ENCODE measurements around the gene TEX14.
"Not testable (repeated sequence)": the region's sequence is repeated elsewhere in the genome, so short reads cannot be mapped to it uniquely, and the experiment has no call there.

The TEX14 gene

DNA sequence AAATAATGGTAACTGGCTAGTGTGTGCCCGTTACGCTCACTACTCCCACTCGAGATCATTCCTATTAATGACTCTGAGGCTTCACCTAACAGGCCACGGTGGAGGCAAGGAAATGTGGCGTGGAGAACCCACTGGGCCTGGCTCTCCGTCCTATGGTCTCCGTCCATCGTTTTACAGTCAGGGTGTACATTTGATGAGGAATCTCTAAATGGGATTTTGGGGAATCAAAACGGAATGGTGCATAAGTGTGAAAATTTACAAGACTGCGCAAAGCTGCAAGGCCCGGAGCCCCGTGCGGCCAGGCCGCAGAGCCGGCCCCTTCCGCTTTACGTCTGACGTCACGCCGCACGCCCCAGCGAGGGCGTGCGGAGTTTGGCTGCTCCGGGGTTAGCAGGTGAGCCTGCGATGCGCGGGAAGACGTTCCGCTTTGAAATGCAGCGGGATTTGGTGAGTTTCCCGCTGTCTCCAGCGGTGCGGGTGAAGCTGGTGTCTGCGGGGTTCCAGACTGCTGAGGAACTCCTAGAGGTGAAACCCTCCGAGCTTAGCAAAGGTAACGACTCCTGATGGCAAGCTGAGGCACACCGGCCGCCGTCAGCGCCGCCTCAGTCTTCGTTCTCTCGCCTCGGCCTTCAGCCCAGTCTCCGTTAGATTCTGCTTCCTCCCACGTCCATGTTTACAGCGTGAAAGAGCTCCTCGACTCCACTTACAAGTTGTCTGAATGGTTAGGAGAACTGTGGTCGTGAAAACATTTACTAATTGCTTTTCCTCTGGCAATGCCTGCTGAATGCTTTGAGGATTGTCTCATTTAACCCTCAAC lies 602 bp upstream of the TEX14 start, which contains the start of gene RAD51C:
TSS of gene RAD51C (plus strand) at position 364 of the 817 bp plus-strand sequence. CDS start at position 406, 42 bp downstream.
- DNase-seq (peak; percentile 92), ATAC-seq (peak; percentile 99)

DNA sequence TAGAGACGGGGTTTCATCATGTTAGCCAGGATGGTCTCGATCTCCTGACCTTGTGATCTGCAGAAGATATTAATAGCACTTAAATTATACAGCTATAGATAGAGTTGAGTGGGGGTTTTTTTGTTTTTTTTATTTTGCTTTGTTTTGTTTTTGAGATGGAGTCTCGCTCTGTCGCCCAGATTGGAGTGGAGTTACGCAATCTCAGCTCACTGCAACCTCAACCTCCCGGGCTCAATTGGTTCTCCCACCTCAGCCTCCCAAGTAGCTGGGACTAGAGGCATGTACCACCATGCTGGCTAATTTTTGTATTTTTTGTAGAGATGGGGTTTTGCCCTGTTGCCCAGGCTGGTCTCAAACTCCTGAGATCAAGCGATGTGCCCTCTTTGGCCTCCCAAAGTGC lies 1.8 kb downstream of the TEX14 start:
- DNase-seq, ATAC-seq: not testable (repeated sequence)

DNA sequence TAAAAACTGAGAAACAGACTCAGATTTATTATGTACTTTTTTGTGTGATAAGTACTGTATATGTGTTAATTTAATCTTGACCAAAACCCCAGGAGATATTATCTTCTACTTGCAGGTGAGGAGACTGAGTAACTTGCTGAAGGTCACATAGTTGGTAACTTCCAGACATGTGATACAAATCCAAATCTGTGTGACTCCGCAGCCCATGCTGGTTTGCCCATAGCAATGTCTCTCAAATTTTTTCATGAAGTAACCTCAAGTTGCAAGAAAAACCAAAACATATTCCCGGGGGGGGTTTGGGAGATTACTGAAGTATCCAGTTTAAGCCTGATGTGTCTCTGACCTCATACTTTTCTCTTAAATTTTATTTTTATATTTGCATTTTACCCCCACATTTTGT lies 3.3 kb downstream of the TEX14 start:
- no peak for DNase-seq
- ATAC-seq = no peak

DNA sequence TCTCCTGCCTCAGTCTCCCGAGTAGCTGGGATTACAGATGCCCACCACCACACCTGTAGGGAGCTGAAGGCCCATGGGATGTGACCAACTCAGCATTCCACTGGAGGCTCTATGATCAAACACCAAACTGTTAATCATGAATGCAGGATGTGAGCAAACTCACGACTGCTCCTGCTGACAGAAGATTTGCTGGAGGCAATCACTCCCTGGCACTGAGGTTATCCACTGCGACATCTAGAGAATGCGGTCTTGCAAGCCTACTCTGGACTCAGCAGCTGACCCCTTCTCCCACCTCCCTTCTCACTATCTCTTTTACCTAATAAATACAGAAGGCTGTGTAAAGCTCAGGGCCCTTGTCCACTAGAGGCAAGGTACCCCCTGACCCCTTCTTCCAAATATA lies 4.9 kb downstream of the TEX14 start:
- ATAC-seq = no peak
- DNase-seq = no peak

DNA sequence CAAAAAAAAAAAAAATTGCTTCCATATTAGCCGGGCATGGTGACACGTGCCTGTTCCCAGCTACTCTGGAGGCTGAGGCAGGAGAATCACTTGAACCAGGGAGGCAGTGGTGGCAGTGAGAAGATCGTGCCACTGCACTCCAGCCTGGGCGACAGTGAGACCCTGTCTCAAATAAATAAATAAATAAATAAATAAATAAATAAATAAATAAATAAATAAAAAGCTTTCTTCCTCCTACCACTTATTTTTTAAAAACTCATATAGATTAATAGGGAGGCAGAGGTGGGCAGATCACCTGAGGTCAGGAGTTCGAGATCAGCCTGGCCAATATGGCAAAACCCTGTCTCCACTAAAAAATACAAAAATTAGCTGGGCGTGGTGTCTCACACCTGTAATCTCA lies 7.4 kb downstream of the TEX14 start:
- not testable (repeated sequence) for DNase-seq, ATAC-seq

DNA sequence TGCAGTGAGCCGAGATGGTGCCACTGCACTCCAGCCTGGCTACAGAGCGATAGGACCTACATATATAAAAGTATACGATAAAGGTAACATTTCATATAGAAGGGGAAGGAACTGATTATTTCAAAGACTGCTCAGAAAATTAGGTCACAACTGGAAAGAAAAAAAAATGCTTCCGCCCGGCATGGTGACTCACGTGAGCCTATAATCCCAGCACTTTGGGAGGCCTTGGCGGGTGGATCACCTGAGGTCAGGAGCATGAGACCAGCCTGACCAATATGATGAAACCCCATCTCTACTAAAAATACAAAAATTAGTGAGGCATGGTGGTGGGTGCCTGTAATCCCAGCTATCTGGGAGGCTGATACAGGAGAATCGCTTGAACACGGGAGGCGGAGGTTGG lies 7.8 kb downstream of the TEX14 start:
- DNase-seq (no peak), ATAC-seq (no peak)

DNA sequence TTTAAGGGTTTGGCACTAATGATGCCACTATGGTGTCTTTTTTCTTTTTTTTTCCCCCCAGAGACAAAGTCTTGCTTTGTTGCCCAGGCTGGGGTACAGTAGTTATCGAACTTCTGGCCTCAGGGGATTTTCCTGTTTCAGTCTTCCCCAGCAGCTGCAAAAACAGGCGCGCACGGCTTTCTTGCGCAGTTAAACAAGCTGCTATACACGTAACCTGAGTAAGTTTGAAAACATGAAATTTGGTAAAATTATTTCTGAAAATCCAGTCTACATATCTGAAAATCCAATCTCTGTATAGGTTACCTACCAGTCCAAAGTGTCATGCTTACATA lies 11.8 kb downstream of the TEX14 start:
- ATAC-seq (no peak), DNase-seq (no peak)

DNA sequence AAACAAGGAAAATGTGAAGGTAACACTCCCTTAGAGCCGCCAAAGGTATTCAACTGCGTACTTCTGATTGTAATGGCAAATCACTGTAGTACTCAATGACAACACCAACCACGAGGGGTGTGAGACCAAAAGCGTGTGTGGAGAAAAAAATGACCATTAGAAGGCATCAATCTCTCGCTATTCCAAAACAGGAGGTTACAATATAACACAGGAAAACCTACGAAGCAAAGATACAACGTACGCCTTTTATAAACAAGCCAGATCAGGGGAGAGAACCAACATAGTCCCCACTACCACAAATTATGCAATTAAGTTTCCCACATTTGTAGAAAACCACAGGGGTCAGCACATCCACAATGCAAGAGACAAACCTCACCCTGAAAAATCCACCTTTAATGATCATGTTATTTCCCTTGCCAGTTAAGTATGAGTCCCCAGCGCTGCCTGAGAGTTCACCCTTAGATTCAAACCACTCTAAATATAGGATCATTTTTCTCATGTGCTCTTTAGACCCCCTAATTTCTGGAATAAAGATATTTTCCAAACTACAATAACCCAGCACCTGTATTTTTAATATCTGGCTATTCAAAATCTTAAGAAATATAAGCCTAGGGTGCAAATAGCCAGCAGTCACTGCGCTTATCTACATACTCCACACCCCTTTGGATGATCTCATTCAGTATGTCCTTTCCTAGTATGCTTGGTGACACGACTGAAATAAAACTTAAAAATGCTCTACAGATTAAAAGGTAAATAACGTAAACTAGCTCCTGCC lies 12.4 kb downstream of the TEX14 start:
- ATAC-seq = peak; percentile 55
- DNase-seq = no peak

DNA sequence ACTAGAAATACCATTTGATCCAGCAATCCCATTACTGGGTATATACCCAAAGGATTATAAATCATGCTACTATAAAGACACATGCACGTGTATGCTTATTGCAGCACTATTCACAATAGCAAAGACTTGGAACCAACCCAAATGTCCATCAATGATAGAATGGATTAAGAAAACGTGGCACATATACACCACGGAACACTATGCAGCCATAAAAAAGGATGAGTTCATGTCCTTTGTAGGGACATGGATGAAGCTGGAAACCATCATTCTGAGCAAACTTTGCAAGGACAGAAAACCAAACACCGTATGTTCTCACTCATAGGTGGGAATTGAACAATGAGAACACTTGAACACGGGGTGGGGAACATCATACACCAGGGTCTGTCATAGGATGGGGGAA lies 13.6 kb downstream of the TEX14 start:
- not testable (repeated sequence) for DNase-seq, ATAC-seq

DNA sequence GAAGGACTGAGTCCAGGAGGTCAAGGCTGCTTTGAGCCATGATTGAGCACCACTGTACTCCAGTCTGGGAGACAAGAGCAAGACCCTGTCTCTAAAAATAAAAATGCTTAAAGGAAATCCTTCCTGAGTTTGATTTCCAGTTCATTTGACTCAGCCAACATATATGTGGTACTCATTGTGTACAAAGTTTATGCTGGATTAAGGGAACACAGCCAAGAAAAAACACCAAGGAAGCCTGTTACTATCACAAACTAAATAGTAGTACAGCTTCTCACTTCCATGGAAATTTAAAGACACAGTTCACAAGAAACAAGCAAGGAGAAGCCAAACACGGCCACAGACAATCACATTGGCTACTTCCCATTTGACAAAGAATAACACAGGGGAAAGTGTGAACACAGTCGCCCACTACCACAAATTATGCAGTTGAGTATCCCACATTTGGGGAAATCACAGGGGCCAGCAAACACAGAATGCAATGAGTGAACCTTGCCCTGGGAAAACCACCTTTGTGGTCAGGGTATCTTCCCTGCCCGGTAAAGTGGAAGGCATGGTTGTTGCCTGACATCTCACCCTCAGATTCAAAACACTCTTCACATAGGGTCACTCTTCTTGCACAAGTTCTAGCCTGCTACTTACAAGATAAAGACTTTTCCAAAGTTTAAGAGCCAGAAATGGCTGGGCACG lies 14.5 kb downstream of the TEX14 start:
- ATAC-seq (peak; percentile 20), DNase-seq (no peak)

DNA sequence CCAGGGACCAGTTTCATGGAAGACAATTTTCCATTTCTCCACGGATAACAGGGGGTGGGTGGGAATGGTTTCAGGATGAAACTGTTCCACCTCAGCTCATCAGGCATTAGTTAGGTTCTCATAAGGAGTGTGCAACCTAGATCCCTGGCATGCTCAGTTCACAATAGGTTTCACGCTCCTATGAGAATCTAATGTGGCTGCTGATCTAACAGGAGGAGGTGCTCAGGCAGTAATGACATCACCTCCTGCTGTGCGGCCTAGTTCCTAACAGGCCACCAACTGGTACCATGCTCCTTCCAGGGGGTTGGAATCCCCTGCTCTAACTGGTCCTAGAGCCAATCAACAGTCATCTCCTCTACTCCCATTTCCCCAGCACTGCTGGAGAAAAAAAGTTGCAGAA lies 19.9 kb downstream of the TEX14 start:
- DNase-seq = no peak
- no peak for ATAC-seq

DNA sequence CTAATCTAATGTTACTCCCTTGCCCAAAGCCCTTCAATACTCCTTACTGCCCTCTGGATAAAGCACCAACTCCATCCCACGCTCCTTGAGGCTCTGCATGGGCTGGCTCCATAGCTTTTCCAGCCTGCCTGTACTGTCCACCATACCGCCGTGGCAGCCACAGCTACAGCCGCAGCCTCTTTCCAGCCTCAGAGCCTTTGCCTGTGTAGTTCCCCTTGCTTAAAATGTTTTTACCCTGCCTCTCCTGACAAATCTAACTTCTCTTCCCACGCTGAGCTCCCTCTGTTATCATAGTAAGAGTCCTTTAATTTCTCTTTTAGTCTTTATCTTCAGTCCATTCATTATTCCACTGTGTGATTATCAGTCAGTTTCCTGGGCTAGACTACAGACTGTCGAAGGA lies 22.0 kb downstream of the TEX14 start:
- ATAC-seq (no peak), DNase-seq (no peak)

DNA sequence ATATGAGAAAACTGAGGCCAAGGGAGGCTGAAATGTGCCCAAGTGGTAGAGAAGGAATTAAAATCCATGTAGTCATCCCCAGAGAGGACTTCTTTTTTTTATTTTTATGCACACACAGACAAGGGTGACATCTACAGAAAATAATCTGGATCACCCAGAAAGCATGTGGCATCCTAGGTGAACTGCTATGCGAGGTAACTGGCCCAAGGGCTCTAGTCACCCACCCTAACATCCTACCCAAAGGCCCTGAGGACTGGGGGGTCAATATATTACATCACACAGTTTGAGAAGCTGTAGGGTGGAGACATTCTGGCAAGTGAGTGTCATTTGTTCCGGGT lies 23.3 kb downstream of the TEX14 start:
- DNase-seq (no peak), ATAC-seq (no peak)

DNA sequence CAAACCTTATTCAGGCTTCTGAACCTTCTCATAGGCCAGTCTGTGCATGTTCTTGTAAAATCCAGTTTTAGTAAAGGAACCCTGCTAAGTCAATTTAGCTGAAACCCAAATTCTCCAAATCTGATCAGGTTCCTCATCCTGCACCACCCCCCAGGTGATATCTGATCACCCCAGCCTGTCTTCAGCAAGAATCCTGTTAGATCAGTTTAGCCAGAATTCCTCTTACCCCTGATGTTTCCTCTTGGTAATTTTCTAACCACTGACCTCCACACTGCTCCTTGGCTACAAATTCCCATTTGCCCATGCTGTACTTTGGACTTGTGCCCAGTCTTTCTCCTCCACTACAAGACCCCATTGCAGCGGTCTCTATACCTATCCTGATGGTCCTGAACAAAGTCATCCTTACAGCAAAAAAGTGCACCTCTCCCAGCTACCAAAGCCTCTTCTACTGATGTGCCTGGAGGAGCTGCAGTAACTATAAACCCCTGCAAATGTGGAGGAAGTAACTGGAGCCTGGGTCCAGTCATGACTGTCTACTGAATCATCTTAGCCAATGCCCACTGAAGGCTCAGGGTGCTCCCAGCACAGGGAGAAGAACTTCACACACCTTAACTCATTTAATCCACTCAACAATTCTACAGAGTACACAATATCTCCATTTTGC lies 23.8 kb downstream of the TEX14 start:
- ATAC-seq (no peak), DNase-seq (no peak)

DNA sequence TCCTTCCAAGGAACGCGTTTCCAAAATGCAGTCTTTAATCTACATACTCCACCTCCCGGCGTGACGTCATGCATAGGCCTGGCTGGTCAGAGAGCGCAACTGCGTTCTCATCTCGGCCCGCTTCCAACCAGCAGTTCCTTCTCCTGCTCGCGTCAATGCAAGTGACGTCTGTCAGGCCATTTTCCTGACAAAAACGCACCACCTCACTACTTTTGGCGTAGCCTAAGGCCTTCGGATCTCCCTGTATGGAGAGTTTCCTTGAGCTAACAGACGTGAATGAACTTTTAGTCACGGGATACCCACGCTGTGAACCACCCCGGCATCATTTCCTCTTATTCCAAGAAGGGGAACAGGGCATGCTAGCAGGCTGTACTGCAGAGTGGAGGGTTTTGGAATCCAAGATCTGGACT lies 25.0 kb downstream of the TEX14 start:
- ATAC-seq (peak; percentile 62), DNase-seq (peak; percentile 54)

DNA sequence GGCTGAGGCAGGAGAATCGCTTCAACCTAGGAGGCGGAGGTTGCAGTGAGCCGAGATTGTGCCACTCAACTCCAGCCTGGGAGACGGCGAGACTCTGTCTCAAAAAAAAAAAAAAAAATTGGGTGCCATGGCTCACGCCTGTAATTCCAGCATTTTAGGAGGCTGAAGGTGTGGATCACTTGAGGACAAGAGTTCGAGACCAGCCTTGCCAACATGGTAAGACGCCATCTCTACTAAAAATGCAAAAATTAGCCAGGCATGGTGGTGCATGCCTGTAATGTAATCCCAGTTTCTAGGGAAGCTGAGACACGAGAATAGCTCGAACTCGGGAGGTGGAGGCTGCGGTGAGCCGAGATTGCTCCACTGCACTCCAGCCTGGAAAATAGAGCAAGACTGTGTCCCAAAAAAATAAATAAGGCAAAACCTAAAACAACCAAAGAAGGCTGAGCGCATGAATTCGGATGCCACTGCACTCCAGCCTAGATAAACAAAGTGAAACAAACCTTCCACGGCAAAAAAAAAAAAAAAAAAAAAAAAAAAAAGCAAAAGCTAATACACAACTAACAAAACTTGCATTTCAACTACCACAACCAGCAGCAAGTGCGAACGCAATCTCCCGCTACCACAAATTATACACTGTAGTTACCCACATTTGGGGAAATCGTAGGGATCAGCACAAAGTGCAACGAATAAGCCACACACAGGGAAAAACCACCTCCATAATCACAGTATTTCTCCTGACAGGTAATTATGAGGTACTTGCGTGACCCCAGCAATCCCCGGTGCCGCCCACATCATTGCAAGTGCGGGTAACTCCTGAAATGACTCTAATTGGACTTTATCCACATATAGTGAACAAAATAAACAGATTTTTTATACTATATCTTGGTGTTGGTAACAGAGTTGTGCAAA lies 25.6 kb downstream of the TEX14 start:
- no peak for ATAC-seq
- no peak for DNase-seq

DNA sequence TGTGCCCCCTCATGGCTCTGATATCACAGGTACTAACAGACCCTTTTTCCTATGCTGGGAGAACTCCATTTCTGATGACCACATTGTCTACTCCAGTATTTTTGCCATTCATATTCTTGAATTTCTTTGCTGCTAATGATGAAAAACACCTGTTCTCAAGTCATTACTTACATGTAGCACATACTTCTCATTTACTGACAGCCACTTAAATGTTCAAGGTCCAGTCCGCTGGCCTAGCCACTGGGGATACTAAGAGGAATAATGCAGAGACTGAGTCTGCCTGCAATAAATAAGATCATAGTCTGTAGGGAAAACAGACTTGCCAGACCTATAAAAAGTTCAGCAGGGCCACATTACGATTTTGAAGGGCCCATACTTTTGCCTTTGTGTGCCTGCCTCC lies 27.5 kb downstream of the TEX14 start:
- DNase-seq = no peak
- no peak for ATAC-seq

DNA sequence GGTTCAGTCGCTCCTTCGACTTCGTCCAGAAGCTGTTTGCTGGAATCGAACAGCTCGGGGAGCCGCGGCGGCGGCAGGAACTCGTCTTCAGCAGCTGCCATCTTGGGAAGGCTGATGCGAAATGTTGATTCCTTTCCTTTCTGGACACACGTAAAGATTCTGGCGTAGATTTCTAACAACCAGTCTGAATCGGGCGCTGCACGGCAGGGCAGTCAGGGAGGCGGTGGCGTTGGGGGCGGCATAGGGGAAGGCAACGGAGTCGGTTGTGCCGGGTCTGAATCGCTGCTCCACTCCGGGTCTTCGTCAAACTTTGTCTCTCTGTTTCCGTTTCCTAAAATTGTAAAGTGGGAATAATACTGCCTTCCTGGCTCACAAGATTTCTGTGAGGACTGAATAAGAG lies 30.3 kb downstream of the TEX14 start:
- no peak for ATAC-seq
- no peak for DNase-seq

DNA sequence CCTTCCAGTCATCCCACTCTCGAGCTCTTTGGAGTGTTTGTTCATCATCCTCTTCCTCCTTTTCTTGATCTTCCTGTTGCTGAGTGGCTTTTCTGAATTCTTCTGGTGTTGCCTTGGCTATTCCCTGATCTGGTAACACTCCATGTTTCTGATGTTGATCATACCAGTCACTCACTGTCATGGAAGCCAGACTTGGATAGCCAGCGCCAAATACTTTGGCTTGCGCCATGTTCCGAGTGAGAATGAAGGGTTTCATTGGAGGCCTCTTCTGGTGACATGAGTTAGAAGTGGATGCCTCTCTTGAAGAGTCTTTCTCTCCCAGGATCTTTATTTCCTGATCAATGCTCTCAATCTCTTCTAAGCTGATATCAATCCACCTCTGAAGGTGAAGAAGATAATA lies 31.2 kb downstream of the TEX14 start:
- ATAC-seq = no peak
- no peak for DNase-seq

DNA sequence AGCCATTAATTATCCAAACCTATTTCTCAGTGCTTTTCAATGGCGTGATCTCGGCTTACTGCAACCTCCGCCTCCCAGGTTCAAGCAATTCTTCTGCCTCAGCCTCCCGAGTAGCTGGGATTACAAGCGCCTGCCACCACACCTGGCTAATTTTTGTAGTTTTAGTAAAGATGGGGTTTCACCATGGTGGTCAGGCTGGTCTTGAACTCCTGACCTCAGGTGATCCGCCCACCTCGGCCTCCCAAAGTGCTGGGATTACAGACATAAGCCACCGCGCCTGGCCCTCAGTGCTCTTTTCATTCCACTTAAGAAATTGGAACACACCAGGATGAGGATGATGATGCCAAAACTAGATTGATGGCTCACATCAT lies 32.1 kb downstream of the TEX14 start:
- not testable (repeated sequence) for DNase-seq, ATAC-seq
